Measurements from ENCODE around the gene SULT2B1. TPM values are rescaled to one million over a fixed set of nuclear protein-coding genes. Genes with fewer than 3 reads are reported as not detected.

Gene SULT2B1
- total and polyA plus RNA-seq, 2 of the 4 experiments (the other 2 are of a cell fraction), result 0.09 TPM; not detected in 1

DNA sequence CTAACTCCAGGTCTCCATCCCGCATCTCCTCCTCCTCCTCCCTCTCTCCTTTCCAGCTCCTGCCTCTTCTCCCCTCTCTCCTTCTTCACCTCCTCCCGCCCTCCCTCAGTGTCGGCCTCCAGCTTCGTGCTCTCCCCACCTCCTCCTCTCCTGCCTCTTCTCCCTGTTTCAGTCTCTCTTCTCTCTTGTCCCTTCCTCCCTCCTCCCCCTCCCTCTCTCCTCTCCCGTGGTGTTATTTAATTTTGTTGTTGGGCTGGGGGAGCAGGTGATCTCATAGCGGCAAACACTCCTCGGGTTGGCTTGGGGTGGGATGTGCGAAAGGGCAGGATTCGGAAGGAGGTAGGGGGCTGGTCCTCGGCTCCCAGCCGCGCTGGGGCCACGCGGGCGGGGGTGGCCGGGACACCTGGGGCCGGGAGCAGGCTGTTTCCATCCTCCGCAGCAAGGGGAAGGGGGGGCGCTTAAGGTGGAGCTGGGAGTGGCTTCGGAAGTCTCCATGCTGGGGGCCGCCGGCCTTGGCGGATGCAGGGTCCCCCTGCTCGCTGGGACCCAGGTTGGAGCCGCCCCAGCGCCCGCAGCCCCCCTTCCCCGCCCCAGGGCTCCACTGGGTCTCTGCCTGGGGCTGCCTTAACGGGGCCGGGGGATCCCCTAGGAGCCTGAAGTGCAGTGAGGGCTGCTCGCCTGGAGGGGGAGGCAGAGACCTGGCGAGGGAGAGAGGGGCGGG, 94.2 kb downstream of the SULT2B1 start, which contains the start of gene CA11:
TSS of gene CA11 (minus strand) at position 187 of the 721 bp plus-strand sequence. CDS start 555 bp downstream, outside the sequence.
- Histone ChIP-seq H3K9me3 (ENCODE audit: control insufficient read depth, insufficient read depth, low read length) (peaks cover 2% of the 10 kb centered on the region; the same call in 1 of the 2 replicates), H3K4me1 (ENCODE audit: control insufficient read depth, insufficient read depth, low read length) (peaks cover 5% of the 10 kb centered on the region), H4K5ac (ENCODE audit: low read depth, low read length) (peak within 1 kb of the TSS; percentile 3), H3K79me1 (ENCODE audit: low read depth in 1 of 2, low read length in 2 of 2) (no peaks in the 10 kb centered on the region), H4K91ac (ENCODE audit: insufficient read depth, low read depth, low read length) (peak within 1 kb of the TSS; percentile 23), H3K14ac (replicated peaks; ENCODE audit: low read depth, low read length) (peak within 1 kb of the TSS; percentile 52), H4K8ac (ENCODE audit: low read depth in 2 of 2, low read length in 2 of 2) (peak within 1 kb of the TSS; percentile 76 to 93), H3K9me1 (ENCODE audit: insufficient read depth, low read length) (no peaks in the 10 kb centered on the region; the same call in 1 of the 2 replicates), H2BK20ac (ENCODE audit: low read depth, low read length) (0 out of 2 replicates have a peak within 1 kb of the TSS, but pooled peaks have one; percentile 14), H2AFZ (replicated peaks; ENCODE audit: low read length, poor library complexity) (peak within 1 kb of the TSS; percentile 91), H3K9ac (ENCODE audit: low read depth, low read length) (peak within 1 kb of the TSS; percentile 13), H3K27ac (ENCODE audit: insufficient read depth, low read length) (peak within 1 kb of the TSS; percentile 21; the same call in 1 of the 2 replicates), H2BK120ac (ENCODE audit: low read depth, low read length) (peak within 1 kb of the TSS; percentile 52; the same call in 1 of the 2 replicates), H3K4me2 (ENCODE audit: low read depth, low read length) (peak within 1 kb of the TSS; percentile 84), H4K20me1 (ENCODE audit: insufficient read depth, low read length) (no peaks in the 10 kb centered on the region), H2BK15ac (ENCODE audit: low read depth, low read length) (0 out of 3 replicates have a peak within 1 kb of the TSS, but pooled peaks have one; percentile 40), H3K27me3 (ENCODE audit: control insufficient read depth, insufficient read depth, low read length) (no peaks in the 10 kb centered on the region), H3K23ac (ENCODE audit: low read depth, low read length) (peak within 1 kb of the TSS; percentile 17), H3K18ac (ENCODE audit: low read depth, low read length) (peak within 1 kb of the TSS; percentile 10; the same call in 1 of the 2 replicates), H3K36me3 (ENCODE audit: control insufficient read depth, insufficient read depth, low read length) (no peaks in the 10 kb centered on the region), H2AK9ac (replicated peaks; ENCODE audit: low read depth, low read length, poor library complexity) (peak within 1 kb of the TSS; percentile 89), H3K4me3 (ENCODE audit: insufficient read depth, low read depth, low read length) (peak within 1 kb of the TSS; percentile 44), H3K4ac (ENCODE audit: low read depth, low read length) (peak within 1 kb of the TSS; percentile 41), H2AK5ac (ENCODE audit: low read depth, low read length) (peak within 1 kb of the TSS; percentile 58), H3K56ac (ENCODE audit: extremely low read depth, insufficient read depth, low read length) (no peak within 1 kb of the TSS), H2BK5ac (ENCODE audit: low read depth, low read length, poor library complexity, severe bottlenecking) (no peak within 1 kb of the TSS)
- ATAC-seq (ENCODE audit: low read depth), result peak; percentile 96
- peak; percentile 72 for DNase-seq
- POLR2A ChIA-PET (ENCODE audit: unreplicated experiment), result interaction anchor here (0.7 kb wide), 1 partner anchor 197 kb away, joined by 3 read pairs; no protein-coding TSS in a partner anchor
- in situ Hi-C loops (cut with MboI; ENCODE audit: low sequenced_read_pairs), result loop anchor here (10.0 kb wide), 2 partner anchors 189 to 319 kb away; partner anchors contain the start of genes FTL and HSD17B14
- BruUV-seq (replicated peaks), result no TSS peak
- dilution Hi-C loops (cut with HindIII; ENCODE audit: low sequenced_read_pairs, unreplicated experiment), result no loop called here
- CTCF ChIA-PET, result interaction anchor here (0.5 to 1.4 kb wide), 3 partner anchors 137 to 680 kb away, joined by 3 to 6 read pairs (median 4); no protein-coding TSS in a partner anchor
- 0% methylated on average over 7 of the region's 33 CpGs; no CpG with 5 or more reads in 1 of the 2 experiments for WGBS, 2 experiments (ENCODE audit: extremely low coverage in 2 of 2, insufficient read length in 1 of 2)
- intact Hi-C loops (cut with micrococcal nuclease), result loop anchor here (2.0 to 10.0 kb wide), 3 partner anchors 139 to 319 kb away; partner anchors contain the start of gene FTL
- TF ChIP-seq MAZ (IDR thresholded peaks at IDR 0.05; ENCODE audit: borderline replicate concordance, low read depth, low read length) (peak; percentile 99), RFX5 (IDR thresholded peaks at IDR 0.05; ENCODE audit: low read depth, low read length) (no peak), SMC3 (IDR thresholded peaks at IDR 0.05; ENCODE audit: low read depth, low read length) (peak; percentile 53), RAD21 (IDR thresholded peaks at IDR 0.05; ENCODE audit: low read length) (peak; percentile 87), FOS (IDR thresholded peaks at IDR 0.05; ENCODE audit: low read depth, low read length) (no peak), CEBPB (IDR thresholded peaks at IDR 0.05; ENCODE audit: low read depth, low read length) (no peak), MAFK (IDR thresholded peaks at IDR 0.05; ENCODE audit: low read depth, low read length) (no peak), MXI1 (IDR thresholded peaks at IDR 0.05; ENCODE audit: borderline replicate concordance, low read depth, low read length) (no peak), CTCF (conservative IDR thresholded peaks at IDR 0.05; ENCODE audit: low read depth, low read length) (peak; percentile 87), NFE2L2 (IDR thresholded peaks at IDR 0.05; ENCODE audit: low read depth, low read length) (no peak), RCOR1 (IDR thresholded peaks at IDR 0.05; ENCODE audit: insufficient replicate concordance, low read length) (no peak)
- TF ChIP-seq, protein P1, sequence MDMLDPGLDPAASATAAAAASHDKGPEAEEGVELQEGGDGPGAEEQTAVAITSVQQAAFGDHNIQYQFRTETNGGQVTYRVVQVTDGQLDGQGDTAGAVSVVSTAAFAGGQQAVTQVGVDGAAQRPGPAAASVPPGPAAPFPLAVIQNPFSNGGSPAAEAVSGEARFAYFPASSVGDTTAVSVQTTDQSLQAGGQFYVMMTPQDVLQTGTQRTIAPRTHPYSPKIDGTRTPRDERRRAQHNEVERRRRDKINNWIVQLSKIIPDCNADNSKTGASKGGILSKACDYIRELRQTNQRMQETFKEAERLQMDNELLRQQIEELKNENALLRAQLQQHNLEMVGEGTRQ (IDR thresholded peaks at IDR 0.05; ENCODE audit: low read depth, low read length), result no peak; the same call in 1 of the 2 replicates
